Stimulated activated CD8-positive, alpha-beta memory T cell treated with anti-CD3 and anti-CD28 coated beads, Interleukin-12 subunit alpha, Interleukin-12 subunit beta, amount 100 ng/mL, for 24 hours (primary cell): ENCODE measurements around the gene CCNK.

Experiments used
- DNase-seq: peaks from one replicate; pipeline ENCODE4 v3.0.0-alpha.2; 2020; ENCODE audit errors: extremely low read depth

CCNK gene

DNA sequence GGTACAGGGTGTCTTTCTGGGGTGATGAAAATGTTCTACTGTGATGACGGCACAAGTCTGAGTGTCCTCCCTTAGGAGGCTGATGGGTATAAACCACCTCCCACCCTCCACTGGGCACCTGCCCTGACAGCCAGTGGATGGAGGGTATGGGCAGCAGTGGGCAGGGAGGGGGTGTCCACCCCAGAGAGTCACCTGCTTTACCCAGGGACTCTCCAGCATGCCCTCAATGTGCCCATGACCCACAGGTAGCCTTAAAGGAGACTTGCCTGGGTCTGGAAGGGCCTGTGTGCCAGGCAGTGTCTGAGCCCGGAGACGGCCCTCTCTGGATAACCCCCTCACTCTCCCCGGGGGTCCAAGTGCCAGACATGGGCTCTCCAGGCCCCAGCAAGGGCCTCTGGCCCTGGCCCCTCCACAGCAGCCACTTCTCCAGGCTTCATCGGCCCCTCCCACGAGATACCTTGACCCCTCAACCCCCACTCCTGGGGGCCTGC lies 38.8 kb downstream of the CCNK start:
- no peak for DNase-seq

DNA sequence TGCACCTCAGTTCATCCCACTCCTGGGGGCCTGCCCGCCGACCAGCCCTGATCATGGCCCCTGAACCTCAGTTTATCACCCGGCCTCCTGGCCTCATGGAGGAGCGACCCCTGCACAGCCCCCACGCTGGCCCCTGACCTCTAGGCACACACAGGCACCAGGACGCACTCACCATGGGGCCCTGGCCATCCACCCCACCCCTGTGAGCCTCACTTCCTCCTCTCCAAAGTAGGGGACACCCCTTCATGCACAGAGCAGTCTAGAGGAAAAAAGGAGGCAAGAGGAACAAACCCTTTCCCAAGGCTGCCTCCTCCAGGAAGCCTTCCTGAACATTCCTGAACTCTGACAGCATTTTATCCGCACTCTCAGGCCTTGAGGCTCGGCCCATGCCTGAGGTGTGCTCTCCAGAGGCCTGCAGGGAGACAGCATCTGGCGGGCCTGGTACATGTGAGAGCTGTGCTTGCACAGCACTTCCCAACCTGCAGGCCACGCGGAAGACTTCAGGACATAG lies 39.4 kb downstream of the CCNK start:
- no peak for DNase-seq

DNA sequence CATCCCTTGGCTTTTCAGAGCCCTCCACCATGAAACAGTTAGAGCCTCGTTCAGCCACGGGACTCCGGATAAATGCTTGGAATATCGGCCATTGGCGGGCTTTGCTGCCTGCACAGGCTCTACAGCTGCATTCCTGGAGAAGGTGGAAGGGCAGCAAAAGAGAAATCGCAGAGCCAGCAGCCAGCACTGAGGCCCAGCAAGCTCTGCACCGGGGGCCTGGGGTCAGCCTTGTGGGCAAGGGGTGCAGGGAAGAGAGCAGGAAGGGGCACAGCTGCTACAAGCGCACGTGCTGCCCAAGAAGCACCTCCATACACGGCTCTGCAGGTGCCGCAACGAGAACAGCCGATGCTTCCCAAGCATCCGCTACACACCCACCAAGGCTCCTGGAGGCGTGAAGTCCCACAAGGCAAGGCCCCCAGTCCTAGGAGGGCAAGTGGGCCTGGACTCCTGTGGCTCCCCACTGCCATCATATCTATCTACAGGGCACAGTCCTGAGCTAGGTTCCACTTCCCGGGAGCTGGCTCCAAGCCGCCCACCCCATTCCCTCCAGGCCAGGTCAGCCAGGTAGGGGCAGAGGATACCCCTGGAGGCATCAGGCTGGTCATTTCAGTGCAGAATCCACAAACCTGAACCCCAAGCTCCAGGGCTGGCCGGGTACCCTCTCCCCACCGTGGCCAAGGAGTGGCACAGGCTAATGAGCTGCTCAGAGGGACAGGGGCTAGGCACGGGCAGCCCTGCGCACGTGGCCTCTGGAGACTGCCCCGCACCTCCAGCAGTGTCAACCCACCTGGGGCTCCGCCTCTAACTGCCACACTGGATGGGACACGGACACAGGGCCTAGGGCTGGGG lies 40.2 kb downstream of the CCNK start:
- DNase-seq: no peak

DNA sequence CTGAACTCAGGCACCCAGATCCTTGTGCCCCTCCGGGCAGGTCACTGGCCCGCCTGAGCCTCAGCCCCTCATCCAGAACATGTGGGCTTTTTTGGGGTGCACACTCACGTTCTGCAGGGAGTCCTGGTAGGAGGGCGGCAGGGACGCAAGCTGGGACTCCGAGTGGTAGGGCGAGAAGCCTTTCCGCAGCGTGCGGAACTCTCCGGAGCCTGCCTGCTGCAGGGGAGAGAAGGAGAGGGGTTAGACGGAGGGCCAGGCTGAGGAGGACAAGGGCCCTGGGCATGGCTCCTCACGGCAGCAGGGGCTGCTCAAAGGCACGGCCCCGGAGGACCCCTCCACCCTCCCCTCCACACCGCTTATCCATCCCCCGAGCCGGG lies 40.8 kb downstream of the CCNK start:
- no peak for DNase-seq

DNA sequence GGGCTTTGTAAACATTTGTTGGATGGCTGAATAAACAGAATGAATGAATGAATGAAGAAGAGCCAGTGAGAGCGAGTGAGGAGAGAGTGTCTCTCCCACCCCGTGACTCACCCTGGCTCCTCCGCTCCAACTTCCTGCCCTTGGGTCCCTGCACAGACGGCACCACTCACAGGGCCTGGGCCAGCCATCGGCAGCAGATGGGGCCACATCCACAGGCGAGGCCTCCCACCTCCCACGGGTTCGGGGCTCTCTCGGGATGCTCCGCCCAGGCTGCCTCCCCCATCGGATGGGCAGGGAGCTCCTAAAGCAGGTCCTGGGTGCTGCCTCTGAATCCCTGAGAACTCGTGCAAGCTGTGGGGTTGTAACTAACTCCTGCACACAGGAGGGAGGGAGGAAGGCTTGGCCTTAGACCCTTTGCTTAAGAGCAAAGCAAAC lies 41.3 kb downstream of the CCNK start:
- no peak for DNase-seq

DNA sequence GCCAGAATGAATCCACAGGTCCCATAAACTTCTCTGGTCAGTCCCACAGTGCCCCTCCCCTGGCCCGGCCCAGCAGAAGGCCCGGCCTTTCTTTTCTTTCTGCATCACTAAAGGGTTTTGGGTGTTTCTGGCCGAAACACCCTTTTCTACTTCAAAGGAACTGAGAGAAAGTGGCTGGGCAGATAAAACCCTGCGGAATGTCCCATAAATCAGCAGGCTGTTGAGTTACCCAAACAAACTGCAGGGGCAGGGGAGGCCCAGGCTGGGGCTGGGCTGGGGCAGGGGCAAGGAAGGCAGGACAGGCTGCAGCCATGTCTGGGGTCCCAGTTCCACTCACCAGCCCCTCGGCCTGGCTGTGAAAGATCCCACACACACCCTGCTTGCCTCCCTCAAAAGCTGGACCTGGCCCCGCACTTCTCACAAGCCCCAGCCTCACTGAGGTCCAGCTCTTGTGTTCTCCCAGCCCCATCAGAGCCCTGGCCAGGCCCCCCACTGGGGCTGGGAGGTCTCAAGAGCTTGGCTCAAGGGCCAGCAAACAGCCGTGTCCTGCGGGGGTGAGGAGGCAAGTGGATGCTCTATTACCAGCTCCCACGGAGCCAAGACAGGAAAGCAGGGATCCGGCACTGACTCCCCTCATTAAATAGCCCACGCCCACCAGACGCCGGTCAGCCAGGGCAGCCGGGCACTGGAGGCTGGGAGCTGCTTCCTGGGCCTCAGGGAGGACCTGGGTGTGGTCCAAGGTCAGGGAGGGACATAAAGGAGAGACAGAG lies 41.9 kb downstream of the CCNK start:
- no peak for DNase-seq

DNA sequence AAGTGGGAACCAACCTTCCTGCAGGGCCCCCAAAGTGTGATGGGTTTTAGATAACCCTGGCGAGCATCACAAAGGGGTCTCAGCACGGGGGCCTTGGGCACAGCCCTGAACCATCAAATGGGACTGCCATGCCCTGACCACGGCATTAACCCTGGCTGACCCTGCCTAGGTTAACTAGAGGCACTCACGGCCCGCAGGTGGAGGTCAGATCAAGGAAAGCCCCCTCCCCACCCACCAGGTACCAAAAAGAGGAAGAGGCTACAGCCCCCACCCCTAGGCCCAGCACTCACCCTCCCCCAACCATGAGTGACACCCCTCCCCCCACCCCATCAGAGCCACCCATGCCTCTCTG lies 42.5 kb downstream of the CCNK start:
- no peak for DNase-seq

DNA sequence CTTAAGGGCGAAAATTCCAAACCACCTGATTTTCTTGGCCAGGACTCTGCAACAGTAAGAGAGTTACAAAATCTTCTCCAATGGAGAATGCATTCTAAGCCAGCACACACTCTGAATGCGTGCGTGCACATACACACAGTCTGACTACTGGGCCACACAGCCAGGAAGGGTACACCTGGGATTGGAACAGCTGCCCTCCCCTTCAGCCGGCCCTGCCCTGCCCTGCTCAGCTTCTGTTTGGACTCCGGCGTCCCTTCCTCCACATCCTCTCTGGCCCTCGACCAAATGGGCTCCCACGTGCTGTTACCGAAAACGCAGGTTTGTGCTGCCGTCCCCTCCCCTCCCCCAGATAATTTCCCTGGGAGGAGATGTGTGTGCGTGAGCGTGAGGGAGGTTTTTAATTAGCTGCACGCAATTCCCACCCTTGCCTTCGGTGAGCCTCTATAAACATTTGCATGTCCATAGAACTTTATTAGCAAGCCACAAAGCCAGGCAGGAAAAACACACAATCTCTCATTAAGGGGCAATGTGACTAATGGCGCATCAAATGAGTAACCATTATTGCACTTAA lies 43.0 kb downstream of the CCNK start:
- DNase-seq: no peak

DNA sequence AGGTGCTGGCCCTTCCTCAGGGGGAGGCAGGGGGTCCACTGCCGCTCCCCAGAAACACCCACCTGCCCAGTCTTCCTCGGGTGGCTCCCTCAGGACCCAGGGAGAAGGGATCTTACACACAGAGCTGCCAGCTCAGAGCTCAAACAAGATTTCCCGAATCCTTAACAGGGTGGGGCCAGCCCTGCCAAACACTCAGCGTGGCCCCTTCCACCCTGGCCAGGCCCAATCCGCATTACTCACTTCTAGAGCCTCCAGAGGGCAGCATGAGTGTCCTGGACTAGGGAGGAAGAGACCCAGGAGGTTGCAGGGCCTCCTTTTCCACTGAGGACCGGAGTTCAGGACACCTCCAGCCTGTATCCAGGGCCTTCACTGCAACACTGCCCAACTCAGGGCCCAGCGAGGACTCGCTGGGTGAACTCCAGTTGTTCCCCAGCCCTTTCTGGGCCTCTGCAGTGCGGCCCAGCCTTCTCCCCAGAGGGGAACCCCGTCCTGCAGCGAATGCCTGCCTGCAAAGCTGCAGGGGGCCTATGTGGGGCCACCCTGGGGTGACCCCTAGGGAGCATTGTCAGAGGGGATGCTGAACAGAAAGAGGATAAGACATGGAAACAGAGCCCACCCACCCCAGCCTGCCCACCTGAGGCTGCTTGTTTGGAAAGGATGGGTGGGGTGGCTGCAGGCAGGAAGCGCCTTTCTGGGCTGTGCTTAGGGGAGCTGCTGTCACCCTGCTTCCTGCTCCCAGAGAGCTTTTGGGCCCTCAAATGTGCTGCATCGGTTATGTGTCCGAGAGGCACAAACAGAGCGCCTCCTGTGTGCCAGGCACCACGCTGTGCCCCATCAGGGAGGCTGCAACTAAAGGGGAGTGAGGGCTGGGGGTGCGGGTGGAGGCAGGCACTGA lies 43.8 kb downstream of the CCNK start:
- DNase-seq: no peak

DNA sequence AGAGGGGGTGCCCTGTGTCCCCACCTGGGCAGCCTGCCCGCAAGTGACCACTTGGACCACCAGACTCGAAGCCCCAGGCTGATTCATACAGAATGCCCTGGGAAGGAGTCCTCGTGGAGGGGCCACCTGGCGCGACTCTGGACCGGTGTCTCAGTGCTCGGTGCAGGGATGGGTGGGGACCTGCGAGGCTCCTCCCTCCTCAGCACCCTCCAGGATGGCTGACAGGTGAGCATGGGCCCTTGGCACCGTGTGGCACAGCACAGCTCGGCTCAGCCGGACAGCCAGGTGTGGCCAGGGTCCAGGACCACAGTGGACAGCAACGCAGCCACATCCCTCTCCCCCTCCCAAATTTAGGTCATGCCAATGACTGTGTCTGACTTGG lies 44.5 kb downstream of the CCNK start:
- no peak for DNase-seq

DNA sequence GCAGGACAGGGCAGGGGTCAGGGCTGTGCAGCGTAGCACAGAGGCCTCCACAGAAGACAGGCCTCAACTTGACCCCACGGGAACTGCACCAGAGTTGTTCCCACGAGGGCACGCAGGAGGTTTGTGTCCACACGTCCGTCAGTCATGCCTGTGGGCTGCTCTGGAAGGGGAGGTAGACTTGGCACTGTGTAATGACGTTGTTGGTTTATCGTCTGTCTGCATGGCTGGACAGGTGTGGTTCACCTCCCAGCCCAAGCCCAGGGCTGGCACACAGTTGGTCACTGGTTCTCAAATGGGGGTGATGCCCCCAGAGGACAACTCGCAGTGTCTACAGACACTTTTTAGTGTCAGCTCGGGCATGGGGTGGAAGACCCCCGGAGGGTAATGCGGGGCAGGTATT lies 45.8 kb downstream of the CCNK start:
- no peak for DNase-seq

DNA sequence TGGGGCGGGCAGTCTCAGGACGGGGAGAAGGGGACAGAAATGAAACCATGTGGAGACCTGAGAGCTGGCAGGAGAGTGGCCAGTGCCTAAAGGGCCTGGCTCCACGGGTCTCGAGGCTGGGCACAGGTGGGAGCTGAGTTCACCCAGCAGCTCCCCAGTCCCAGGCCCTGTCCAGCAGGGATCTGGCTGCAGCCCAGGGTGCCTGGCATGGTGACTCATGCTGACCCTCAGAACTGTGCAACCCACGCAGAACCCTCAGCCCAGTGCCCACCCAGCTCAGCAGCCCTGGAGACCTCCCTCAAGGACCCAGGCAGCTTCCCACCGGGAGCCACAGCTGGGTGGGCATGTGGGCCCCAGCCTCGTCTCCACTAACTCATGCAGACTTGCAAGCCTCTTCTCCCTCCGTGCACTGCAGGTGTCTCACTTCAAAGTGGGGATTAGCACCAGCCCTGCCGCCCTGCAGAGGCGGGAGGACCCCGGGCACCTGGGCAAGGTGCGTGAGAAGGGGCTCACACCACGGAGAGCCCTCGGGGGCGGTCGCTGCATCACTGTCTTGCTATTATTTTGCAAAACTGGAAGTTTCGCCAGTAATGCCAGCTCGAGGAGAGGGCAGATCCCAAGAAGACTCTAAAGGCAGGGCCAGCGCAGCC lies 46.3 kb downstream of the CCNK start:
- no peak for DNase-seq

DNA sequence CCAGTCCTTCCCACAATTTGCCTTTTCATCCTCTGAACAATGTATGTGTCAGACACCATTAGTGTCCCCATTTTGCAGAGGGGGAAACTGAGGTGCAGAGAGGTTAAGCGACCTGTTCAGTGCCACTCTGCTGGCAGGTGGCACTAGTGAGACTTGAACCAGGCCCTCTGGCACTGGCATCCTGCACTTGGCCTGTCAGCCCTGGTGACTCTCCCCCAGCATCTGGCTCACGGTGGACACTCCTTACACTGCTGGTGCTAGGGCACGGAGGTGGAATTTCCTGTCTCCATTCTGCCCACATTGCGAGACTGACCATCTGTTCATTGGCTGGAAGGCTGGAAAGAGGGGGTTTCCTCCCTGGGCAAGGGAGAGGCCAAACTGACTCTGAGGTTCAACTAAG lies 48.7 kb downstream of the CCNK start:
- DNase-seq: no peak

DNA sequence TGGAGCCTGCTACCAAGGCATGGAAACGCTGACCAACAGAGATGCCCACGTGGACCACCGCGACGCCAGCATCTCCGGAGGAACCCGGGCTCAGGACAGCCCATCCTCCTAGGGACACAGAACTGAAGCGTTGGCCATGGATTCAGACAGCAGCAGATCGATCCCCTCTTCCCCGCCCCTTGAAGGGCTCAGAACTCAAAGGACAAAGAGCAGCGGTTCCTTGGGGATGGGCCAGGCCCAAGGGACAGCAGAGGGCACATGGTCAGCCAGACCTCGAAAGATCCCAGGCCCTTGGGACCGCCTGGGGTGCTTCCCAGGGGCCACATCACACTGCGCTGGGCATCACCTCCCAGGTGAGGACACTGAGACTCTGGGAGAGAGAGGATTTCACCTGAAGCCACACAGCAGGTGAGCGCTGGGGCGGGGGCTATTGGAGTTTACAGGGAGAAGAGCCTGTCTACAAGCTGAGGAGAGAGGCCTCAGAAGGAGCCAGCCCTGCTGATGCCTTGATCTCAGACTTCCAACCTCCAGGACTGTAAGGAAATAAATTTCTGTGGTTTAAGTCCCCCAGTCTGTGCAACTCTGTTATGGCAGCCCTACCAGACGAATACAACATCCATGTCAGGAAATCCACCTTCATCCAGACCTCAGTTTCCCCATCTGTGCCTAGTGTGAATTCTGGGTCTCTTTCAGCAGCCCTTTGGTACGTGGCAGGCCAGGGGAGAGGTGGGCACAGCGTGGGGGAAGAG lies 49.4 kb downstream of the CCNK start:
- no peak for DNase-seq

DNA sequence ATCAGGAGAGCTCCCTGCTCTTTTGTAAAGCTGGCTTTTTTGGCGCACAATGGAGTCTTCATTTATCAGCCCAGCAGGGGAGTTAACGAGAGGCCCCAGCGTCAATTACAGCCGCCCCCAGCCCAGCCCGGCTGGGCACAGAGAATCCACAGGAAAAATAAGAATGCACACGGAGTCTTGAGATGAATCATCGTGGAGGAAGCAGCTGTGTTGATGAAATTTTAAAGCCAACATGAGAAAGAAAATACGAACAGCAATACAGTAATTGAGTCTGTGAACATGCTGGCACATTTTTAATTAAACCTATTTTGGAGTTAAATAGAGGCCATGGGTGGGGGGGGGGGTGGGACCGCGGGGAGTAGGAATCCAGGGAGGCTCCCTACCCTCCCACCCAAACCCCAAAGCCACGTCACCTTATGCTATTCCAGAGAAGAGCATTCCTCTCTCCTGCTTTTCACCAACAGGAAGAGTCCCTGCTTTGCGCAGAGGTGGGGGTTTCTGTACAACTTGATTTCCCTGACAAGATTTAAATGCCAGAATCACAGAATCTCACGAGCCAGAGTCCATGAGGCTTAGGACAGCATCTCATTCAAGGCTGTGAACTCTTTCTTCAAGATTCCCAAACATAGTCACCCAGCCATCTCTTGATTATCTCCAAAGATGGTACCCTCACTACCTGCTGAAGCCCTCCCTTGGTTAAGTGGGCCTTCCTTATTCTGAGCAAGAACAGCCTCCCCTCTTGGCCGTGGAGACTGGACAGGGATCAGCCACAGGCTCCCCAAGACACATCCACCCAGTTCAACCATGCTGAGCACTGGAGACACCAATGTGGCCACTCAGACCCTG lies 50.3 kb downstream of the CCNK start:
- DNase-seq: no peak

DNA sequence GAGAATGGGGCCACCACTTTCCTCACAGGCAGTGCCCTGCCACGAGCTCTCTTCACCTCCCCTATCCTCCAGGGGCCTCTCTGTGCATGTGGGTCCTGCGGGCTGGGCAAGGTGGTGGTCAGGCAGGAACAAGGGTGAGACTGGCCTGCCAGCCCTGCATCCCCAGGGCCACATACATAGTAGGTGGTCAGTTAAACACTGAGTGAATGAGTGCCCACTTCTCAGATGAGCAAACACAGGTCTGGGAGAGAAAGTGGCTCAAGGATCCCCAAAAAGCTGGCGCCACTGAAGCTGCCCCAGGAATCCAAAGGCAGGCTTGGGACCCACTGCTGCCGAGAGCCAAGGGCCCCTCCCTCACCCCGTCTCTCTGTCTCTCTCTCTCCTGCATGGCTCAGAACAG lies 51.1 kb downstream of the CCNK start:
- no peak for DNase-seq

DNA sequence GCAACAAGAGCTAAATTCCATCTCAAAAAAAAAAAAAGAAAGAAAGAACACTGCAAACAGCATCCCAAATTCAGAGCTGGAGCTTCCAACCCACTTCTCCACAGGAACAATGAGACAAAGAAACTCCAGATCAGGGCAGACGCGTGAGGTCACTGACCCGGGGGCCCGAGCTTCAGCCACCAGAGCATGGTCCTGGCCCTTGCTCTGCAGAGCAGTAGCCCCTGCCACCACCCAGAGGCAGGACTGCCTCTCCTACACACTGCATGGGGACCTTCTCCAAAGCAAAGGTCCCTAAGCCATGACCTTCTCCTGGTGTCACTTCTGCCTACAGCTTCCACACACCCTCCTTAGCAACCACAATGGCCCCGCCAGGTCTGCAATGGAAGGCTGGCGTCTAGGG lies 53.1 kb downstream of the CCNK start:
- no peak for DNase-seq

DNA sequence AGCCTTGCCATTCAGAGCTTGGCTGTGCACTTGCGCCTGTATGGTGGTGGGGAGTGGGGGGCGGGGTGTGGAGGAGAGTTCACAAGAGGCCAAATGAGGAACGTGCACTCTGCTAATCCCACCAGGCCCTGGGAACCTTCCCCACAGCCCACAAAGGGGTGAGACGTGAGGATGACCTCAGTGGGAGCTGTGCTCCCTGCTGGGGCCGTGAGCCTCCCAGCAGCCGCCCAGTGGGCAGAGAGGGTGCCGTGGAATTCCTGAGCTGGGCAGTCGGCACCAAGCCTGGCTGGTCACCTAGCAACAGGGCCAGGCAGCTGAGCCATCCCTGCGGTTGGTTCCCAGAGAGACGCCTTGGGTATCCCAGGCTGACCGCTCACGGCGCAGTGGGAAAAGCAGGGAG lies 53.7 kb downstream of the CCNK start:
- no peak for DNase-seq

DNA sequence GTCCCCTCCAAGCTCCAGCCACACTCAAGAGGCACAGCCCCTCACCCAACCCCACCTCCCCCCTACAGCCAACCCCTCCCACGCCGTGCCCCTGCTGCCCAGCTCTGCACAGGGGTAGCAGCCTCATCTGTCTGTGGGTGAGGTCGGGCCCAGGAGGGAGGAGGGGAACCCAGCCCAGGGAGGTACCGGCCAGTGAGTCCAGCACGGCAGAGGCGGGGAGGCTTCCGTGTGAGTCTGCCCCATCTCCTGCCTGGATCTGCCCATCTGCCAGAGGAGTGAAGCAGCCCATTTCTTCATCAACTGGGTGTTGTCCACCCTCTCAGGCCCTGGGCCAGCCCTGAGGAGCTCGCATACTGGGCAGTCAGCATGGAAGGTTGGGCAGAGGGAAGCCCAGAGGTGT lies 54.2 kb downstream of the CCNK start:
- no peak for DNase-seq
